ENCODE data around the gene MAP4K3.
"Not testable (repeated sequence)": the region's sequence is repeated elsewhere in the genome, so short reads cannot be mapped to it uniquely, and the experiment has no call there.

MAP4K3 gene

GRCh38 chr2:39301352-39301751 lies 135.7 kb downstream of the MAP4K3 start:
- no peak for DNase-seq (ENCODE audit: low read depth)

- no peak for DNase-seq (ENCODE audit: low read depth)
Observed at GRCh38 chr2:39300044-39300978, 136.8 kb downstream of the MAP4K3 start.

GRCh38 chr2:39290433-39290832 lies 146.7 kb downstream of the MAP4K3 start:
- DNase-seq (ENCODE audit: low read depth): no peak

GRCh38 chr2:39289609-39290008 lies 147.5 kb downstream of the MAP4K3 start:
- DNase-seq (ENCODE audit: low read depth): no peak

GRCh38 chr2:39283561-39283960 lies 153.5 kb downstream of the MAP4K3 start:
- DNase-seq (ENCODE audit: low read depth): no peak

GRCh38 chr2:39281391-39281790 lies 155.7 kb downstream of the MAP4K3 start:
- no peak for DNase-seq (ENCODE audit: low read depth)

- no peak for DNase-seq (ENCODE audit: low read depth)
Observed at GRCh38 chr2:39275016-39275415, 162.1 kb downstream of the MAP4K3 start.

- no peak for DNase-seq (ENCODE audit: low read depth)
Observed at GRCh38 chr2:39269941-39270340, 167.1 kb downstream of the MAP4K3 start.

- DNase-seq (ENCODE audit: low read depth): no peak
Observed at GRCh38 chr2:39266916-39267434, 170.1 kb downstream of the MAP4K3 start.

GRCh38 chr2:39266139-39266805 lies 170.8 kb downstream of the MAP4K3 start:
- DNase-seq (ENCODE audit: low read depth): no peak

GRCh38 chr2:39265315-39265714 lies 171.8 kb downstream of the MAP4K3 start:
- no peak for DNase-seq (ENCODE audit: low read depth)

- no peak for DNase-seq (ENCODE audit: low read depth)
Observed at GRCh38 chr2:39264733-39265132, 172.4 kb downstream of the MAP4K3 start.

GRCh38 chr2:39260087-39260486 lies 177.0 kb downstream of the MAP4K3 start:
- DNase-seq (ENCODE audit: low read depth): no peak

GRCh38 chr2:39256040-39256439 lies 181.0 kb downstream of the MAP4K3 start:
- no peak for DNase-seq (ENCODE audit: low read depth)

- no peak for DNase-seq (ENCODE audit: low read depth)
Observed at GRCh38 chr2:39252888-39253518, 184.1 kb downstream of the MAP4K3 start.

- no peak for DNase-seq (ENCODE audit: low read depth)
Observed at GRCh38 chr2:39247512-39248043, 189.5 kb downstream of the MAP4K3 start.

GRCh38 chr2:39246382-39246980 lies 190.6 kb downstream of the MAP4K3 start:
- no peak for DNase-seq (ENCODE audit: low read depth)

- not testable (repeated sequence) for DNase-seq (ENCODE audit: low read depth)
Observed at GRCh38 chr2:39244963-39245625, 192.0 kb downstream of the MAP4K3 start.

- DNase-seq (ENCODE audit: low read depth): not testable (repeated sequence)
Observed at GRCh38 chr2:39244241-39244862, 192.7 kb downstream of the MAP4K3 start.

GRCh38 chr2:39243469-39244123 lies 193.5 kb downstream of the MAP4K3 start, which contains the start of gene CDKL4:
TSS of gene CDKL4 (minus strand) at chr2:39243970.
- no peak for DNase-seq (ENCODE audit: low read depth)
